Activated CD4-positive, CD25-positive, alpha-beta regulatory T cell (primary cell): Measurements from ENCODE around the gene EME2.
A peak's percentile ranks its signal among the peaks of the same experiment; 100 is the strongest.

ENCODE experiments used
- DNase-seq, 4 experiments: peaks; one replicate each; lab custom pipeline; 2025; lab: John Stamatoyannopoulos, UW

EME2 gene

DNA sequence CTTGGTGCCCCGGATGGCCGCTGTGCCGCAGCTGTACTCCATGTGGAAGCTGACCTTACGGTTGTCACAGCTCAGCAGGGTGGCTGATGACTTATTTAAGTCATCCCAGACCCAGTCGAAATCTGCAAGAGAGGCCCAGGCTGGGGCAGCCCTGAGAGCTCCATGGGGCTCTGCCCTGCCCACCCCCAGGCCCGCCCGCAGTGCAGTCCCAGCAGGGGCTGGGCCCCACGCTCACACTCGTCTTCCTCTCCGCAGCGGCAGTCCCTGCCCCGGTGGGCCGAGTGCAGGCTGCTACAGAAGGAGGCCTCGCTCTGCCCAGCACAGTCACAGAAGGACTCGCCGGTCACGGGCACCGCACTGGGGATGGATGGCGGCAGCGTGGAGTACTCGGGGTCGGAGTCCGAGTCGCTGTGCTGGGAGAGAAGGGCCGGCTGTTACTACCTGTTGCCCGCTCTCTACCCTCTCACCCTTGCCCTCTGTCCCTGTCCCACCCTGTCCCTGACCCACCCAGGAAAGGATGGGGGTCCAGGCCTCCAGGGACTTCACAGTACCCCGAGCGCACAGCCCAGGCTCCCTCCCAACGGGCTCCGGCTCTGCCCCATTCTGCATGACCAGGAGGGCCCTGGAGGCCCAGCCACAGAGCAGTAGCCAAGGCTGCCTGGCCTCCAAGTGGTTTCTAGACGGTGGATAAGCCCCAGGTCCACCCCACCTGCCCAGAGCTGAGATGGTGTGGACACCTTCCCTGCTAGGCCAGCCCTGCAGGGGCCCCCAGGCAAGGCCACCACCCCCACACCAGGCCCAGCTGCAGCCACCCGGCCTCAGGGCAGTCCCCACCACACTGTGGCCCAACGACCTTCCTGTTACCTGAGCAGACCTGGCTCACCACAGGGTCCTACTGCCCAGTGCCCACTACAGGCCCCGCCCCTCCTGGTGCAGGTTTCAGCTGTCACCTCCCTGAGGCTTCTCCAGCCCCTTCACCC, 5.9 kb downstream of the EME2 start:
- no peak for DNase-seq

GRCh38 chr16:1779234-1779701, 6.7 kb downstream of the EME2 start:
- no peak for DNase-seq

DNA sequence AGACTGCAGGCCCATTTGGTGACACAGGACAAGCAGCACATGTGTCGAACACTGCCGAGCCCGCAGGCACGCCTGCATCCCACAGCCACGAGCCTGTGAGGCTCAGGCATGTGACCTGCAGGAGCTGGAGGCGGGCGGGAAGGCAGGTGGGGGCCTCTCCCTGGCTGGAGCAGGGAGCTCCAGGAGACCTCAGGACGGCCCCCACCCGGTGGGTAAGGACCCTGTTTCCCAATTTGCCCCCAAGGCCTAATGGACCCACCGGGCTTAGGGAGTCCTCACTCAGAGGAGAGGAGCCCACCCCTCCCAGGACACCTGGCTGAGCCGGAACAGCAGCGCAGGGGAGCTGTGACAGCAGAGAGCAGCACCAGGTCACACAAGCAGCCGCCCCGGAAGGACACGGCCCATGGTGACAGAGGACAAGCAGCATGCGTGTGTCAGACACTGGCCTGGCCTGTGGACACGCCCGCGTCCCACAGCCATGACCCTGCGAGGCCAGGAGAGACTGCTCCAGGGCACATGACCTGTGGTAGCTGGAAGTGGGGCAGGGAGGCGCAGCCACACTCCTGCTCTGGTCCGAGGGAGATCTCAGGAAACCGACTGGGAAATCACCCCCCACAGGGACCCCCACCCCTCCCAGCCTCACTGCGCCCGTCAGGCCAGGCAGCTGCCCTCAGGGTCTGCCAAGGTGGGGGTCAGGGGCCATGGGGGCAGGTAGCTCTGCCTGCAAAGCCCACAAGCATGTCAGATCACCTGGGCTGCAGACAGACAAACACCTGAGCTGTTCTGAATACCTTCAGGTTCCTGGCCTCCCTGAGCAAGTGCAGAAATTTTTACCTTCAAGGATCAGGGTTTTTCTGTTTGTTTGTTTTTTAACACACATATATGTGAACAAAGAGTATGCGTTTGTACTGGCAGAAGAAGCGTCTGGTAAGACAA, 7.4 kb downstream of the EME2 start:
- no peak for DNase-seq

GRCh38 chr16:1780677-1781072, 8.1 kb downstream of the EME2 start:
- DNase-seq = no peak

GRCh38 chr16:1781254-1781653, 8.6 kb downstream of the EME2 start:
- no peak for DNase-seq

GRCh38 chr16:1781758-1782407, 9.3 kb downstream of the EME2 start:
- no peak for DNase-seq

- DNase-seq = peak; percentile 94 to 95 (median 94)
Observed at GRCh38 chr16:1782408-1783264, 10.0 kb downstream of the EME2 start, which contains the start of the genes NUBP2 and SPSB3. Gene NUBP2, plus strand, starts transcription at chr16:1782960. Its CDS starts 61 bp downstream, at chr16:1783021. Gene SPSB3, minus strand, starts transcription at chr16:1782571. Its CDS starts 1,088 bp downstream, at chr16:1781483.

GRCh38 chr16:1784977-1785845, 12.6 kb downstream of the EME2 start:
- no peak for DNase-seq

DNA sequence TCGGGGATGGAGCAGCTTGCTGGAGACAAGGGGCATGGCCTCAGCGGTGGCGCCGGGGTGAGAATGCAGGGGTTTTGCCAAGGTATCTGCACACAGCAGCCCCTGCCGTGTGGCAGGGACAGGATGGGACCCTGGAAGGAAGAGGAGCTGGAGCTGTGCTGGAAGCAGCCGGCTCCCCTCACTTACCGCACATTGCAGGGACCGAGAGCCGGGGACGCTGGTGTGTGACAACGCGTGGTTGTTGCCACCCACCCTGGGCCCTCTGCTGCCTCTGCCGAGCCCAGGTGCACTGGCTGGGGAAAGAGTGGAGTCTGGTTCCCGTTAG, 13.2 kb downstream of the EME2 start:
- no peak for DNase-seq

DNA sequence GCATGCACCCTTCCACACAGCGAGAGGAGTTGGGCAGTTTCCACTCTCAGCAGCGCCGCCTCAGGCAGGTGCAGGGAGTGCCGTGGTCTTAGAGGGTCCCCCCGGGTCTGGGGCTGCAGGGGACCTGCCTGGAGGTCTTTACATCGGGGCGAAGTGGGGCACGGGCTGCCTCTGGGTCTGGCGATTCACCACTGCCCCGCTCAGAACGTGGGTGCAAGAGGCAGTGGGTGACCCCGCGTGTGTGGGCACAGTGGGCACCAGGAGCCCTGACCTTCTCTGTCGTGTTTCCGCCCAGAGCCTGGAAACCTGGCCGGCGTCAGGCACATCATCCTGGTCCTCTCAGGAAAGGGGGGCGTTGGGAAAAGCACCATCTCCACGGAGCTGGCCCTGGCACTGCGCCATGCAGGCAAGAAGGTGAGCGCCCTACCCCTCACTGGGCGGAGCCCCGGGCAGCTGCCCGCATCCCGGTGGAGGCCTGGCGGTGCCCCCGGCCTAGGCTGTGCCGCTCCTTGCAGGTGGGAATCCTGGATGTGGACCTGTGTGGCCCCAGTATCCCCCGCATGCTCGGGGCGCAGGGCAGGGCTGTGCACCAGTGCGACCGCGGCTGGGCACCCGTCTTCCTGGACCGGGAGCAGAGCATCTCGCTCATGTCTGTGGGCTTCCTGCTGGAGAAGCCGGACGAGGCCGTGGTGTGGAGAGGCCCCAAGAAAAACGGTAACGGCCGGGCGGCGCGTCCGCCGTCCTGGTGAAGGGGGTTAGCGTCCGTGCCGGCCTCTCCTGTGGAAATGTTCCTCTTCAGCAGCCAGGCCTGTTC, 13.8 kb downstream of the EME2 start:
- no peak for DNase-seq

GRCh38 chr16:1787056-1787321, 14.4 kb downstream of the EME2 start:
- DNase-seq = no peak

- DNase-seq = no peak
Observed at GRCh38 chr16:1787322-1788094, 14.9 kb downstream of the EME2 start.

- DNase-seq = no peak
Observed at GRCh38 chr16:1788095-1788707, 15.6 kb downstream of the EME2 start.

DNA sequence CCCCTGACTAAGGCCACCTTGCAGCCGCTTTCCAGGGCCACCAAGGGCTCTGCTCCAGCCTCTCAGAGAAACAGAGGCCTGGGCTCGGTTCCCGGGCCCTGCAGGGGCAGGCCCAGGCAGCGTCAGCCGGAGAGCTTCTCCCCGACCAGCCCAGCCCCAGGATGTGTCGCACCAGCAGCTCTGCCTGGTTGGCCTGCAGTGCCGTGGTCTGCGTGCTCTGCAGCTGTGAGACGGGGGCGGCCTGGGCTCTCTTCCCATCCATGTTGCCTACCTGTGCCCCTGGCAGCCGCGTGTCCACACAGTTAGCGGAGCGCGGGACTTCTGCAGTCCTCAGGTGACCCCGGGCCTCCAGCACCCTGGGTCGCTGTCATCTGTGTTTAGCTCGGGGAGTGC, 16.1 kb downstream of the EME2 start:
- DNase-seq = no peak

DNA sequence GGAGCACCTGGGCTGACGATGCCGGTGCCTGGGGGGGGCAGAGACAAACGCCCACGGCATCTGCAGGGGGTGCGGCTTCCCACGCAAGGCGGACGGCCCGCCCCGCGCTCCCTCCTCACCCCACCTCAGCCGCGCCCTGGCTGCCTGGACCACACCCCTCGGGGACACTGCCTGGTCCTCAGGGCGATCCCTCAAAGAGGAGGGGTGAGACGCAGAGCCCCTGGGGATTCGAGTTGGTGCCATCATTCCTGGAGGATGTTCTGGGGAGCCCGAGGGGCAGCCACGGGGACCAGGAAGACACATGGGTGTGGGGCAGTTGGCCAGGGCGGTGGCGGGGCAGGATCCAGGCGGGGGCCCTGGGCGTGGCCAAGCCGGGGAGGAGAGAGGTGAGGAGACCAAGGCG, 17.0 kb downstream of the EME2 start:
- no peak for DNase-seq

DNA sequence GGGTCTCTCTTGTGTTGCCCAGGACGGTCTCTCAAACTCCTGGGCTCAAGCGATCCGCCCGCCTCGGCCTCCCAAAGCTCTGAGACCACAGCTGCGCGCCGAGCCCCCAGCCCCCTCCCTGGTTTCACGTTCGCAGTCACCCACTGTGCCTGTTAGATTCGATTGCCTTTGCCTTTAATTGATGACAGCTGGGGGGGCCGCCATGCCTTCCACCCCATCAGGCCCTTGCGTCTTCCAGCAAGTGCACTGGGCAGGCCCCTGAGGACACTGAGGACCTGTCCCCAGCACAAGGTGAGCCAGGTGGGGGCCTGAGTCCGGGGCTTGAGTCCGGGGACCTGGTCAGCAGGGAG, 17.6 kb downstream of the EME2 start:
- DNase-seq = no peak

DNA sequence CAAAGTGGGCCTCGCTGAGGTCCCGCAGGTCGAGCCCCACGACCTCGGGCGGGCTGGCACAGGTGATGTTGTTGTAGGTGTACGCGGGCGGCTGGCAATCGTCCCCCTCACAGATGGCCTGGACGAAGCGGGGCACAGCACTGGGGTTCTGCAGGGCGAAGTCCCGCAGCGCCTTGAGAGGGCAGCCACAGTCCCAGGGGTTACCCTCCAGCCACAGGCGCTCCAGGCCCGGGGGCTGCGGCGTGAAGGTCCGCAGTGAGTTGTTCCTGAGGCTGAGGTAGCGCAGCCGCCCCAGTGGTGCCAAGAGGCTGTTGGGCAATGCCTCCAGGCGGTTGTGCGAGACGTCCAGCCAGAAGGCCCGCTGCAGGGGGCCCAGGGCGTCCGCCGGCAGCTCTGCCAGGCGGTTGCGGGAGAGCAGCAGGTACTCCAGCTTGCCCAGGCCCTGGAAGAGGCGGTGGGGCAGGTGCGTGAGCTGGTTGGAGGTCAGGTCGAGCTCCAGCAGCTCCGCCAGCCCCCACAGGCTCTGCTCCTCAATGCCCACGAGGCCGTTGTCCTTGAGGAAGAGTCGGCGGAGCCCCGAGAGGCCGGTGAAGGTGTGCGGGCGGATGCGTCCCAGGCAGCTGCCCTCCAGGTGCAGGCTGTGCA, 18.1 kb downstream of the EME2 start:
- no peak for DNase-seq
